SK-MEL-5 (cell line): ENCODE data around the gene AIDA. TPM values are rescaled to one million over a fixed set of nuclear protein-coding genes. Genes with fewer than 3 reads are reported as not detected.

ENCODE experiments used
- DNase-seq: peaks from one replicate; pipeline ENCODE4 v3.0.0-alpha.2; 2016; ENCODE audit warnings: low read depth, low spot score
- in situ Hi-C: cut with HindIII; loops from 2 replicates; pipeline ENCODE4 v1.10.0; 2016; ENCODE audit warnings: low sequenced_read_pairs, high pct_unique_total_duplicates, low pct_unique_long_range_greater_than_20kb
- total RNA-seq: library from RNA; depleted of rRNA; stranded (reverse); fragments of >200 nt; shearing (Covaris generic); gene quantifications from 2 replicates; pipeline ENCODE4 v1.2.3, GENCODE V29; 2014

The AIDA gene
- total RNA-seq, 1 experiment from 2014 or later = 18.9 TPM

GRCh38 chr1:222663431-222663934, 48.8 kb downstream of the AIDA start:
- in situ Hi-C loops = no loop called here
- no peak for DNase-seq

DNA sequence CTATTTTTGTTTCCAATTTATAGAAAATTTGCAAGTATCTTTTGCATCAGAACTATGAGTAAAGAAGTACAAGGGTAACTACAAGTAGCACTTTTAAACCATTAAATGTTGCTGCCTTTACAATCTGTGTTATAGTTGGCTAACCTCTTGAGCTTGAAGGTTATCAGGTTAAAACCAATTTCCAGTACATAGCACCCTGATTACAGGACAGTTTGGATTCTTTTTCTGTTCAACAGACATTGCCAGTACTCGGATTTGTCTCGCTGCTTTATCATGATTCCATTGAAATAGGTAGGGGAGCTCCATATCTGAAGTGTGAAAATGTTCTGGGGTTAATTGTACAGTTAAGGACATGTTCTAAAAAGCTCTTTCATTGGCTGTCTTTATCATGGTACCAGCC, 54.4 kb downstream of the AIDA start:
- in situ Hi-C loops = no loop called here
- no peak for DNase-seq

GRCh38 chr1:222656391-222657155, 55.7 kb downstream of the AIDA start:
- in situ Hi-C loops = no loop called here
- no peak for DNase-seq

DNA sequence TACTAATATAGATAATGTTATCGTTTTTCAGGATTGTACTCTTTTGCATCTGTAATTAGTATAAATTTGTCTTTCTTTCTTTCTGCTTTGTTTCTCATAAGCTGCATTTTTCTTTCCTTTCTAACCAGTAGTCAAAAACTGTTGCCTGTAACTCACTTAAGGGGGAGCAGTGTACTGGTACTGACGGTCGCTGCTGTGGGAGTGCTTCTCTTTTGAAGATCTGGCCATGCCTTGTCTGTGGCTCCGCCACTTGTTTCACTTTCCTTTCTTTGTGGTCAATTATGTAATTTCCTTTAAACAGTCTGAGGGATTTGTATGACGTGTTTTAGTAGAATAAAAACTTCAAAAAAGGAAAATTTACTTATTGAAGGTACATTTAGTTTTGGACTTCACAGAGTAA, 57.4 kb downstream of the AIDA start:
- DNase-seq = peak; percentile 22
- in situ Hi-C loops = no loop called here

DNA sequence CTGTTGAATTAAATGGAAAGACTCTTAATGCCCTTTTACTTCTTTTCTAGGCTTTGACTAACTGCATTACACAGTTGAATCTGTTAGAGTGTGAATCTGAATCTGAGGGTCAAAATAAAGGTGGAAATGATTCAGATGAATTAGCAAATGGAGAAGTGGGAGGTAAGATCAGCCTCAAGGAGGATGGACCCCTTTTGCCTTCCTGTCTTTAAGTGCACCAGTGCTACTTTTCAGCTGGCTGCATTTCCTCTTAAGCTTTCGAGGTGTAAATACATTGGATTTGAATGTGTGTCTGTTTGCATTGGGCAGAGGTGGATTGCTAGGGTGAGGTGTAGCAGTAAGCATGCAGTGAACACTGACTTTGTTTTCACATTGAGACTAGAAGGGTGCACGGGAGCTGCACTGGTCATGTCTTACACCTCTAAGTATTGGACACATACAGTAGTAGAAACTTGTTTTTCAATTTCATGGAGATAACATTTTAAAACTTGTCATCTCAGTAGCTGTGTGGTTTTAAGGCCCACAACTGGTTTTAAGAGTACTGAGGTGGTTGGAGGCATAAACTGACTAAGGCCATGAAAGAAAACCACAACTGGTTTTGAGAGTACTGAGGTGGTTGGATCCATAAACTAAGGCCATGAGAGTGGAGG, 59.0 kb downstream of the AIDA start:
- in situ Hi-C loops = no loop called here
- DNase-seq = no peak

DNA sequence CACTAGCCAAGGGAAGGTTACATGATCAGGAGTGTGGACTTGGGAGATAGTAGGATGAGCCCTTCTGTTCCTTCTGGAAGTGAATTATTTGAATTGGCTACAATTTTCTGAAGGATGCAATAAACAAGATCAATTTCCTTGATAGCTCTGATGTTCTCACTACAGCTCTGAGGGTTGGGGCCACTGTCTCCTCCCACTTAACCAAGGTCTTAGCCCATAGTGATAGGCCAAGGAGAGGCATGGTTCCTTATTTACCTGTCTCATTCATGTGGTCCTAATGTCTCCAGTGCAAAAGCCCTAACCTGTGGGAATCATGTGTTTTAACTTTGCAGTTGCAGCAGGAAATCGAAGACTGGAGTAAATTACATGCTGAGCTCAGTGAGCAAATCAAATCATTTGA, 59.6 kb downstream of the AIDA start:
- DNase-seq = no peak
- in situ Hi-C loops = no loop called here

- no peak for DNase-seq
- in situ Hi-C loops = no loop called here
Measured at GRCh38 chr1:222644636-222644980, 67.7 kb downstream of the AIDA start.

GRCh38 chr1:222643938-222644635, 68.2 kb downstream of the AIDA start:
- peak; percentile 98 for DNase-seq
- in situ Hi-C loops = no loop called here

- in situ Hi-C loops = no loop called here
- DNase-seq = peak; percentile 59
Measured at GRCh38 chr1:222643606-222643937, 68.7 kb downstream of the AIDA start.

- in situ Hi-C loops = no loop called here
- no peak for DNase-seq
Measured at GRCh38 chr1:222642468-222642867, 69.8 kb downstream of the AIDA start.

DNA sequence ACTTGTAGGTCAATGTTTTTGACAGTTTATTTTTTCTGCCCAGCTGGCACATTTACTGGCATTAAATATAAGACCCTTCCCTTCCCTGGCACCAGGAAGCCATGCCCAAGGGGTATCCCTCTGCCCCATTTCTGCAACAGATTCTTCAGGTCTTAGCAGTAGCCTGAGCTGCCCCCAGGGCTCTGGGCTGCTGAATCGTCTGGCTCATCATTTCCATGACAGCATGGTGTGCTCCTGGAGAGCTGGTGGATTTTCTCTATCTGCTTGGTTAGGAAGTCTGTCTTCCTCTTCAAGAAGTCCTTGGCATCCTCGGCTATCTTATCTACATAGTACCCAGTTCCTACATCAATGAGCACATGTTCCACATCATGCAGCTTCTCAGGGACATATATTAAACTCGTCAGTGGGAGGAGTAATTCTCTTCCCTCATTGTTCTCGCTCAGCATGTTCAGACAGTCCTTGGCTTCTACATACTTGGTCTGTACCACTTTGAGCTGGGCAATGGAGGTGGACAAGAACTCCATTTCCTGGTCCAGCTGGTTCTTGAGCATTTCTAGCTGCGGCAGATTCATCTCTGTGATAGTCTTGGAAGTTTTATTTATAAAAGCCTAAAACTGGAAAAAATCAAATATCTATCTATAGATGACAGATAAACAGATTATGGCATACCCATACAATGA, 70.9 kb downstream of the AIDA start:
- DNase-seq = peak; percentile 13

GRCh38 chr1:222634180-222635013, 77.9 kb downstream of the AIDA start:
- in situ Hi-C loops = no loop called here
- DNase-seq = peak; percentile 94

More for the DNA sequence above, 70.9 kb downstream of the AIDA start:
- in situ Hi-C loops = no loop called here

GRCh38 chr1:222632749-222633148, 79.5 kb downstream of the AIDA start:
- DNase-seq = no peak
- in situ Hi-C loops = no loop called here

DNA sequence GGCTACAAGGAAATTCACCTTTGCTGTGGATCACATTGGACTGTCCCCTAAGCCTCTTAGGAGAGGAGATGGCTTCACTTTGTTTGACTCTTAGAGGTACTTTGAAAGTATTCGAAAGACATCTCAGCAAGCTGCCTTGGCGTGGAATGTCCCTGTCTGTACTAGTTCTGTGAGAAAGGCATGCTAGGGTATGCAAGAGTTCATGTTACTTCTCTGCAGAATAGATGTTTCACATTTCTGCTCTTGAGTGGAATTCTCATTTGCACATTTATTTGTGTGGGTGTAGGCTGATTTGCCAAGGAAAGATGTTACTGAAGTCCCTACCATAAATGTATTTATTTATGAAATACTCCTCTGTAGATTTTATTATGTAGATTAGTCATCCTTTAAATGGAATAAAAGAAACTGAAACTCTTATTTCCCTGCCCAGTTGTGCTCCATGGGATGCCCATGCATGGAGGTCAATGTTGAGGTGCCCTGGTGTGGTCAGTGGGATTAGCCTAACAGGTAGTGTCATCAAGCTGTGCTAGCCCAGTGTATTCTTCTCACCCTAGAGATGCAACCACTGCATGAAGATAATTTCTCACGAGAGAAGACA, 80.6 kb downstream of the AIDA start:
- in situ Hi-C loops = no loop called here
- DNase-seq = no peak

DNA sequence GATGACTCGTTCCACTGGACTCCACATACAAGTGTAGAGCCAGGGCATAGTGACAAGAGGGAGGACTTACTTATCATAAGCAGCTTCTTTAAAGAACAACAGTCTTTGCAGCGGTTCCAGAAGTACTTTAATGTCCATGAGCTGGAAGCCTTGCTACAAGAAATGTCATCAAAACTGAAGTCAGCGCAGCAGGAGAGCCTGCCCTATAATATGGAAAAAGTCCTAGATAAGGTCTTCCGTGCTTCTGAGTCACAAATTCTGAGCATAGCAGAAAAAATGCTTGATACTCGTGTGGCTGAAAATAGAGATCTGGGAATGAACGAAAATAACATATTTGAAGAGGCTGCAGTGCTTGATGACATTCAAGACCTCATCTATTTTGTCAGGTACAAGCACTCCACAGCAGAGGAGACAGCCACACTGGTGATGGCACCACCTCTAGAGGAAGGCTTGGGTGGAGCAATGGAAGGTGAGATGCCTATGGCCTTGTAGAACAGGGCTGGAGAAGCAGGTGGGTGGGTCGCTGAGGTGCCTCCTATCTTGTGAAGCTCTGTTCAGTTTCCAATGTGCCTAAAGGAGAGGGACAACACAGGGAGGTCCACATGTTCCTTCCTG, 82.3 kb downstream of the AIDA start:
- no peak for DNase-seq
- in situ Hi-C loops = no loop called here

- in situ Hi-C loops = no loop called here
- no peak for DNase-seq
Measured at GRCh38 chr1:222627232-222627631, 85.1 kb downstream of the AIDA start.

- in situ Hi-C loops = no loop called here
- DNase-seq = no peak
Measured at GRCh38 chr1:222624214-222624613, 88.1 kb downstream of the AIDA start.
